Activated CD4-positive, CD25-positive, alpha-beta regulatory T cell treated with anti-CD3 and anti-CD28 coated beads, Interleukin-2, amount 50 U/mL, for 24 hours (primary cell): ENCODE data around the gene TRIM54.
A peak's percentile ranks its signal among the peaks of the same experiment; 100 is the strongest.
"Not testable (repeated sequence)": the region's sequence is repeated elsewhere in the genome, so short reads cannot be mapped to it uniquely, and the experiment has no call there.

Experiments used
- ATAC-seq, 2 donors: fragments of 150-1000 bp; cut with Tn5 transposase; one replicate each; pipeline ENCODE4 v1.10.0; 2021; ENCODE audit warnings: mild to moderate bottlenecking in 1 of 2, moderate library complexity in 1 of 2

TRIM54 gene

DNA sequence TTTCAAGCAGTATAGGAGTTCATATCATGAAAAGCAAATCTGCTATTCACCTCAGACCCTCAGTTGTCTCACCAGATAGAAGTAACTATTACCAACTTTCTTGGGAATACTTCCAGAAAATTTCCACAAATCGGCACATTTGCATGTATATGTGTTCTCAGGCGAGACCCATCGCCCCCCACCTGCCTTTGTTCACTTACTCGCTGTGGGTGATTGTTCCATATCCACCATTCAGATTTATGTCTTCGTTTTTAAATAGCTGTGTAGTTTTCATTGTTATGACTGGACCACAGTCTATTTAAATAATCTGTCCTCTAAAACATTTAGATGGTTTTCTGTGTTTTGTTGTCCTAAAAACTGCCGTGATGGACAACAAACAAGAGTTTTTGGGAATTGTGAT is 3.3 kb downstream of the TRIM54 start:
- ATAC-seq: no peak

DNA sequence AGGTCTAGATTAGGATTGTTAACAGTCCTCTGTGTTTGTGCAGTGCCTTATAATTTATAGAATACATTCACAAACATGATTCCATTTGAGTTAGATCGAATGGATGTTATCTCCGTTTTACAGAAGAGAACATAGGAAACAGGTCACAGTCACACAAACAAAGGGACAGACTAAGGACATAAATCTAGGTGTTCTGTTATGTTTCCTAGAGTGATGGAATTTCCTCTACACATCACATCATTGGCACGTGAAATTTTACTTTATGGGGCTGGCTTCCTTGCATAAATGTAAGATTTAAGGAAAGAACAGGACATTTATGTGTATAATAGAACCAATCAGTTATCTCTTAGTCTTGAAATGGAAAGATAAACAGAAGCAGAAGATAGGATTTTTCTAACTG is 6.4 kb downstream of the TRIM54 start:
- ATAC-seq: no peak

DNA sequence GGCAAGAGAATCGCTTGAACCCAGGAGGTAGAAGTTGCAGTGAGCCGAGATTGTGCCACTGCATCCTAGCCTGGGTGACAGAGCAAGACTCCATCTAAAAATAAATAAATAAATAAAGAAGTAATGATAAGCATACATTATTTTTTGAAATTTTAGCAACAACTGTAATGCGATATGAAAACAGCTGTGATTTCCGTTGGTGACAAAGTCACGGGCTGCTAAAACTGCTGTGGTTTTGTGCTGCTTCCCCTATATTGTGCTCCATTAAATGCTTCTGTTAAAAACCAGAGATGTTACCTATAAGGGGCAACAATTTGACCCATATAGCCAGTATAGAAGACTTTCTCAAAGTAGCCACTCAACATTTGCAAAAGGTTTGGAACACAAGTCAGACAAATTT is 8.3 kb downstream of the TRIM54 start:
- ATAC-seq: no peak

DNA sequence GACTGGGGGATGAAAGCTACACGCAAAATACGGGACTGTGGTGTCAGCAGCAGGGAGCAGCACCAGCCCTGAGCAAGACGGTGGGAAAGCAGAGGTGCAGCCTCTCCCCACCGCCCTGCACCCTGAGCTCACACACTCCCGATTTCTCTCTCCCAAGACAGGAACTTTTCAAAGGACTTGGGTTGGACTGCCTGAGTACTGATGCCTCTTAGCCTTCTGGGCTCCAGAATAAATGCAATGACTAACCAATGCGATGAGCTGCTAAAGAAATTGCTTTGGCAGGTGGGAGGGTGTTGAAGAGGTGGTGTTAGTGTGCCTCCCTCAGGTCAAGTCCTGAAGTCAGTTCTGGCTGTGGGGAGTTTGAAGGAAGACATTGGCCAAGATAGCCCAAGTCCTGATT is 9.6 kb downstream of the TRIM54 start:
- no peak for ATAC-seq

DNA sequence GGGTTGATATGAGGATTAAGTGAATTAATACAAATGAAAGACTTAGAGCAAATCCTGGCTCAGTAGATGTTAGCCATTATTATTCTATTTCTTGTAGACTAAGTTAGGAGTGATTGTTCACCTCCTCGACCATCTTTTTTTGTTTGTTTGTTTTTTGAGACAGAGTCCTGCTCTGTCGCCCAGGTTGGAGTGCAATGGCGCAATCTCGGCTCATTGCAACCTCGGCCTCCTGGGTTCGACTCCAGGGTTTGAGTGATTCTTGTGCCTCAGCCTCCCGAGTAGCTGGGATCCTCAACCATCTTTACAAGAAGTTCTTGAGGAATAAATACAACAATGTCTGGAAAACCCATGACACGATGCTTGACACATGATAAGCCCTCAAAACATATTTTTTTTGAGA is 12.7 kb downstream of the TRIM54 start:
- ATAC-seq: no peak

DNA sequence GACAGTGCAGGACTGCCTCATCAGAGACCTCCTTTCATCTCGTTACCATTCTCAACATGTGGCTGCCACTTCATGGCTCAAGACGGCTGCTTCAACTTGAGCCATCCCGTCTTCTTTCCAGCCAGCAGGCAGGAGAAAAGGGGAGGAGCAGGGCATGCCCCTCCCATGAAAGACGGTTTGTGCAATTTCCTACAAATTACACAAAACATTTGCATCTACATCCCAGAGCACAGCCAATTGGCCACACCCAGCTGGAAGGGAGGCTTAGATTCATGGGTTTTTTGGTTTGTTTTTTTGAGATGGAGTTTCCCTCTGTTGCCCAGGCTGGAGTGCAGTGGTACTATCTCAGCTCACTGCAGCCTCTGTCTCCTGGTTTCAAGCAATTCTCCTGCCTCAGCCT is 14.3 kb downstream of the TRIM54 start:
- no peak for ATAC-seq

DNA sequence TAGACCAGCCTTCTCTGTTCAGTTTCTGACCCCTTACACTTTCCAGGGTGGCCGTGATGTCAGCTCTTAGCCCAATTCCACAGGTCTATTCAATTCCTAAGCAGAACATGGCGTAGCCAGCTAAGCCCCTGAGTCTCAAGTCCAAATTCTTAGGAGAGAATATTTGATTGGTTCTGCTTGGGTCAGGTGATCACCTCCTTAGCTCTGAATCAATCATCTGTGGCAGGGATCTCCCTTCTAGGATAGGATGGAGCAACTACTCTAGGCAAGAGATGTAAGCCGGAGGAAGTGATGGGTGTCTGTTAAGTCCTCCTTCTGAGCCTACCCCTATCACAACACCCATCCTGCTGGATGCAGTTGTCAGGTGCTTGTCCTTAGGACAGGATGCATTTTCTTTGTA is 15.0 kb downstream of the TRIM54 start:
- no peak for ATAC-seq

DNA sequence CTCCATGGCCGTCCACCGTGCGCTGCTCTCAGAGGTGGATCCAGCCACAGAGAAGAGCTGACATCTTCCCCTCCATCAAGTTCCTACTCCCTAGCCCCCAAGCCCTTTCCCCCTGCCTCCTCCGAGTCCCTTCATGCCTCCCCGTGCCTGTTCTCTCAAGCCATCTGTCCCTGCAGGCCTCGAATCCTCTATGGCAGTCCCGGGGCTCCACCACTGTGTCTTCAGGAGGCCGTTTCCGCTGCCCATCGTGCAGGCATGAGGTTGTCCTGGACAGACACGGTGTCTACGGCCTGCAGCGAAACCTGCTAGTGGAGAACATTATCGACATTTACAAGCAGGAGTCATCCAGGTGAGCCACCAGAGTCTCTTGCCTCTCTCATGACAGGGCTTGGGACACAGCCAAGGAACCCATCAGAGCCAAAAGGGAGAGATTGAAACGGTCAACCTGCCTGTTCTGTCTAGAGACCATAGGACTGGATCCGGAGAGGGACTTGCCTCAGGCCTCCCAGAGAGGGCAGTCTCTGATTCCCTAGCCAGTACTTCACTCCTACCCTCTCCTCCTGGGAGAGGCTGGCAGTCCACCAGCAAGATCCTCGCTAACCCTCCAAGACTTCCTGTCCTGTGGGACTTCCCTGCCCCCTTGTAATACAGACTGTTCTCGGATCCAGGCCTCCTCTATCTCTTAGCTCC is 16.3 kb downstream of the TRIM54 start:
- no peak for ATAC-seq

DNA sequence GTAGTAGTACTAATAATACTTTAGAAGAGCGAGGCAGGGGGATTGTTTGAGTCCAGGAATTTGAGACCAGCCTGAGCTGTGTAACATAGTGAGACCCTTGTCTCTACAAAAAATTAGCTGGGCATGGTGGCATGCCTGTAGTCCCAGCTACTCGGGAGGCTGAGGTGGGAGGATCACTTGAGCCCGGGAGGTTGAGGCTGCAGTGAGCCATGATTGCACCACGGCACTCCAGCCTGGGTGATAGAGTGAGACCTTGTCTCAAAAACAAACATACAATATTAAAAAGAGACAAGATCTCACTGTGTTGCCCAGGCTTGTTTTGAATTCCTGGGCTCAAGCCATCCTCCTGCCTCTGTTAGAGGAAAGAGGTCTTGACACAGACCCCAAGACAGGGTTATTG is 18.4 kb downstream of the TRIM54 start:
- ATAC-seq: not testable (repeated sequence)

DNA sequence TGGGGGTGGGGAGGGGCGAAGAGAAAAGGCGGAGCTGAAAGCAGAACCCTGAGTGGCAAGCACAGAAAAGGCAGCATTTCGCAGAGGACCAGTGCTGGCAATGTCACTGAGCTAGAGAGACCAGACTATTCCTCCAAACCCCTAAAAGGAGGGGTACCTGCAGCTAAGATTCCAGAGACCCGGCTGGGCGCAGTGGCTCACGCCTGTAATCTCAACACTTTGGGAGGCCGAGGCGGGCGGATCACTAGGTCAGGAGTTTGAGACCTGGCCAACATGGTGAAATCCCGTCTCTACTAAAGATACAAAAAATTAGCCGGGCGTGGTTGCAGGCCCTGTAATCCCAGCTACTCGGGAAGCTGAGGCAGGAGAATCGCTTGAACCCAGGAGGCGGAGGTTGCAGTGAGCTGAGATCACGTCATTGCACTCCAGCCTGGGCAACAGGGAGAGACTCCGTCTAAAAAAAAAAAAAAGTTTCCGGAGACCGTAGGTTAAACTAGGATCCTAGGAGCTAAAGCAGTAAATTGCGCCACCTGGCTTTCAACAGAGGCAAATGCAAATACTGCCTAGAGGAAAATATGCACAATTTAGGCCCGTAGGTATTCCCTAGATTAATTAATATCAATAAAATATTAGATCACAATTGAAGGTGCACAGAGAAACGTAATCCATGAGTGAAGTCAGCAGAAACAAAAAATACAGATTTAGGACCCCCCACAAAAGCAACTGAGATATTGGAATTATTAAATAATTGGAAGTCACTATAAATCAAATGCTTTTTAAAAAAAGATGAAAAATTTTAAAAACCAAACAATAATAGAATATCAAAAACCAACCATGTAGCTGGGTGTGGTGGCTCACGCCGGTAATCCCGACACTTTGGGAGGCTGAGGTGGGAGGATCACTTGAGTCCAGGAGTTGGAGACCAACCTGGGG is 21.1 kb downstream of the TRIM54 start:
- ATAC-seq: peak; percentile 36 to 50

DNA sequence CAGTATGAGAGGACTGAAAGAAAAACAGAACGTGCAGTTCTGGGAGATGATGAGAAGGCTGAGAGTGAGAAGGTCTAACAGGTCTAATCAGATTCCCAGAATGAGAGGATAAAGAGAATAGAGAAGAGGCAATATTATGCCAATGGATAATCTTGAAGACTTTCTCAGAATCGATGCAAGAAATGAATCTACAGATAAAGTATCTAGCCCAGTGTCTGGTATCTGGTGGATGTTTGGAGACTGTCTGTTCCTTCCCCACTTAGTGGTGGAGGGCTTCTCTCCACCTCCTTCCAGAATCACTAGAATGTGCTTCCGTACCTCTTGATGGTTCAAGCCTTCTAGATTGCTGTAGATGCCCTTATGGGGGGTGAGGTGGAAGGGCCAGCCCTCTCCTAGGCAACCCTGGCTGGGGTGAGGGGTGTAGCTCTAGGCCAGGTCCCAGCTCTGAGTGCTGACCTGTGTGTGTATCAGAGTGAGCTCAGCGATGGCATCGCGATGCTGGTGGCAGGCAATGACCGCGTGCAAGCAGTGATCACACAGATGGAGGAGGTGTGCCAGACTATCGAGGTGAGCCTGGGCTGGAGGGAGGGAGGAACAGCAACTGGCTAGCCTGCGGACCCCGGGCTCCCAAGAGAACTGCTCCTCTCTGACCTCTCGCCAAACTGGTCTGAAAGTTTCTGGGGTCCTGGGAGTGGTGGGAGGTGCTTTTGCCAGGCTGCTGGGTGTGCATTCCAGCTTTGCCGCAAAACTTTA is 22.4 kb downstream of the TRIM54 start:
- ATAC-seq: no peak

DNA sequence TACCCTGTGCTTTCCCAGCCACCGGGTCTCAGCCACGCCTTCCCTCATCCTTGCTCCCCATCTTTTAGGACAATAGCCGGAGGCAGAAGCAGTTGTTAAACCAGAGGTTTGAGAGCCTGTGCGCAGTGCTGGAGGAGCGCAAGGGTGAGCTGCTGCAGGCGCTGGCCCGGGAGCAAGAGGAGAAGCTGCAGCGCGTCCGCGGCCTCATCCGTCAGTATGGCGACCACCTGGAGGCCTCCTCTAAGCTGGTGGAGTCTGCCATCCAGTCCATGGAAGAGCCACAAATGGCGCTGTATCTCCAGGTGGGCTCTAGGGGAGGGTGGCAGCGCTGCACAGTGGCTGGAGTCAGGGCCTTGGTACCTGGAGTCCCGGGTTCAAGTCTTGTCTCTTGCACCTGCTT is 23.3 kb downstream of the TRIM54 start:
- no peak for ATAC-seq

DNA sequence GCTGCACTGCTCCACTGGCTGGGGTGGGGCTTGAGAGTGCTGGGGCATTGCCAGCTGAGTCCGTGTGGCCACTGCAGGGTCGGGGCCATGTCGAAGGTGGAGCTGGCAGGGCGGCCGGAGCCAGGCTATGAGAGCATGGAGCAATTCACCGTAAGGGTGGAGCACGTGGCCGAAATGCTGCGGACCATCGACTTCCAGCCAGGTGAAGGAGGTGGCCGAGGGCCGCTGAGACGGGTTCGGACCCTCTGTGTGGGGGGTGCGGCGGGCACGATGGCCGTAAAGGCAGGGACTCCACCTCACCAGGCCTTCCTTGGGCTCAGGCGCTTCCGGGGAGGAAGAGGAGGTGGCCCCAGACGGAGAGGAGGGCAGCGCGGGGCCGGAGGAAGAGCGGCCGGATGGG is 23.9 kb downstream of the TRIM54 start:
- ATAC-seq: peak in 1 of 2 donors; percentile 33

DNA sequence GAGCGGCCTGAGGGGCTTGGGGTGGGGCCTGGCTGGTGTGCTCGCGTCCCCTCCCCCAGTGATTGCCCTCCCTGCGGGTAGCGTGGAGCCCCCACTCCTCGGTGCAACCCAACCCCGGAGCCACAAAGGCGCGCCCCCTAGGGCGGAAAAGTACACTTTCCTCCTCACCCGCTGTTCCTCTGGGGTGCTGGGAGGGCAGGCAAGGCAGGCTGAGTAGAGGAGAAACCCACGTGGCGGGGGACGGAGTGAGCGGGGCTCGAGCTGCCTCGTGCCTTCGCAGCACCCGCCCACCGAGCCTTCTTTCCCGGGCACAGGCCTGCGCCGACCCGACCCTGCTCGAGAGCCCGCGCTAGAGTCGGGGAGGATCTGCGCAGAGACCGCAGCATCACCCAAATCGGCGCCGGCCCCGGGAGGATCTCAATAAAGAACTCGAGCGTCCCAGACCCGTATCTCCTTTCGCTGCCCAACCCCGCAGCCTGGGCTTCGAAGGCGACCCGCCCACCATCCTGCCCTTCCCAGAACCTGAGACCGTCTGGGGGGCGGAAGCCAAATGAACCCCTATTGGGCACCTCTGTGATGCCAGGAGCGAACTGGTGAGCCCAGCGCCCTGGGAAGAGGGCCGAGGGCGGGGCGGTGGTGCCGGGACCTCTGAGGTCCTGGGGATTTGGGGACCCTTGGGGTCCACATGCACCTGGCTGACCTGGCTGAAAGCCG is 24.5 kb downstream of the TRIM54 start:
- peak; percentile 47 to 56 for ATAC-seq

DNA sequence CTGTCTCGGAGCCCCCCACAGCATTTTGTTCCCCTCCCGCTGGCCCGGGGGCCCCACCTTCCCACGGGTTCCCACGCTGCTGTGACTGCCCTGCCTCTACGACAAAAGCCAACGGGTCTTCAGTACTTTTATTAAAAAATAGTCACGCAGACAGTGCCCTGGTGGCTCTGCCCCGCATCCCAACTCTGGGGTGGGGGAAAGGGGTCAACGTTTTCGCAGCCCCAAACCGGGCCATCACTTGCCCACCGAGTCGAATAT is 25.0 kb downstream of the TRIM54 start:
- ATAC-seq: no peak

DNA sequence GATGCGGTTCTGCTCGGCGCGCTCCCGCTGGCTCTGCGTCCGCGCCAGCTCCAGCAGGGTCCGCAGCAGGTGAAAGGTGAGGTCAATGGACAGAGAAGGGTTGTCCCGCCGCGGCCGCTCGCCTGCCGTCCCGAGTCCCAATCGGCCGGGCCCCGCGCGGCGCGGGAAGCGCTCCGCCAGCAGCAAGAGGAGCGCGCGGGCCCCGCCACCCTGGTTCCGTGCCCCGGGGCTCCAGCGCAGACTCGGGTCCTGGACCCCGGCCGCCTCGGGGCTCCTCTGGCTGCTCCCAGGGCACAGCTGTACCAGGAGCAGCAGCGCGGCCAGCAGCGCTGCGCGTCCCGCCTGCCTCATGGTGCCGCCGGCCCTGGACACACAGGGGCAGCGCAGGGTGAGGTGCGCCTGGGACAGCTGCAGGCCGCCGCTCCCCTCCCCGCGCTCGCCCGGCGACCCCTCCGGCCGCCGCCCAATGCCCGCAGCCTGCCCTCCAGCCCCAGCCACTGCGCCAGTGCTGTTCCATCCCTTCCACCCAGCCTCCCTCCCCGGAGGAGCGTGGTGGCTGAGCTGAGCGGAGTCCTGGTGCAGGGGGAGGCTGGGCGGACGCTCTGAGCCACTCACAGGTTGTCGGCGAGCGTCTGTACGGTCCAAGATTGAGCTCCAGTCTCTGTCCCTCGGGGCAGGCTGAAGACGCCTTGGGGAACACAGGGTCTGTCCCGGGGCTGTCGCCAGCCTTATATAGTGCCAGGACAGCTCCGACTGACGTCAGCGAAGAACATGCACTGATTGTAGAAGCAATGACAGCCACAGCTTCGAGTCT is 25.5 kb downstream of the TRIM54 start:
- ATAC-seq: no peak

DNA sequence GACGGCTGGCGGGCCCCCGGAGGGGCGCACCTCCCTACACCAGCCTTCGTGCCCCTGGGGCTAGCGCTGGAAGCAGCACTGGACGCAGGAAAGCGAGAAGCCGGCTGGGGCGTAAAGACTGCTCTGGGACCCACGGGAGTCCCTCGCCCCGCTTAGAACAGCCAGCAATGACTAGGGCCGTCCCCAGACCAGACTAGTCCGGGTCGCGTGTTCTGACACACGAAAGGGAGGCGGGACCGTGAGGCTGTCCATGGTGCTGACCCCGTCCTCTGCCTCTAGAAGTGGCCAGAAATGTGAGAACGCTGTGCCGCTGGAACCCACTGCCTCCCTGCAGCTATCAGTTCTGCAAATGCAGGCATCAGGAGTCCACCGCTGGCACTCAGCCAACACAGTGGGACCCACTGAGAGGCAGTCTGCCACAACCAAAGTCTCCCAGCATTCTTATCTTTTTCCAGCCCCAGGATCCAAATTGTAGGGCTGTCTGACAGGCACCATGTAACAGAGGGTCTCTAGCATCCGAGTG is 26.2 kb downstream of the TRIM54 start, which contains the start of gene UCN:
Gene UCN (minus strand): TSS at position 87 of the 523 bp plus-strand sequence. CDS start 550 bp downstream, outside the sequence.
- ATAC-seq: no peak

DNA sequence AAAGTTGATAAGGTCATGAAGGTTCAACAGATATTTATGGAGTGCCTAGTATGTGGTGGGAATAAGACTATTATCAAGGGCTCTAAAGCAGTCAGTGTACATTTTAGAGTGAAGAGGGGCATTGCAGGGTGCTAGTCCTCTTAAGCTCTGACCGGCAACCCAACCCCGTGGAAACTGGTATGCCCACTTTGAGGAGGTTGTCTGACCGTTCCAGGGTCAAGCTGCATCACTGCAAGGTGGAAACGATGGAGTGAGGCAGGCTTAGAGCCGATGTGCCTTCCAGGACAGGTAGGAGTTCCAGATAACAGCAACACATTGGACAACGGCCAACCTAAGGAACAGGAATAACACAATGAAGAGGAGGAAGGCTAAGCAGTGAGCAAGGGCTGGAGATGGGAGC is 27.4 kb downstream of the TRIM54 start:
- no peak for ATAC-seq

DNA sequence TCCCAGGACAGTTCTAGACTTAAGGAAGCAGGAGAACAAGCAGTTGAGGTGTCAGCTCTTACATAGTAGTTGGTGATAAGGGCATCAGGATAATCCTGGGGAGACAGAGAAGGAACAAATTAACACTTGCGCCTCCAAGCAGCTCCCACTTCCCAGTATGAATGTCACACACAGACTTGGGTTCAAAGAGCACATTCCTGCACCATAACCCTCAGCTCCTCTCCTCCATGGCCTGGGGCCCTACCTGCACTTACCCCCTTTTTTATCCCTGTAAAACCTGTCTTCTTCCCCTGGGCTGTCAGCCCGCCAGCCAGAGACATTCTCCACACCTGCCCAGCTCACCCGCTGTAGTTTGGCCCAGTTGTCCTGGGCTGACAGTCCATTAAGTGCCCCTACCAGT is 29.9 kb downstream of the TRIM54 start:
- ATAC-seq: no peak

DNA sequence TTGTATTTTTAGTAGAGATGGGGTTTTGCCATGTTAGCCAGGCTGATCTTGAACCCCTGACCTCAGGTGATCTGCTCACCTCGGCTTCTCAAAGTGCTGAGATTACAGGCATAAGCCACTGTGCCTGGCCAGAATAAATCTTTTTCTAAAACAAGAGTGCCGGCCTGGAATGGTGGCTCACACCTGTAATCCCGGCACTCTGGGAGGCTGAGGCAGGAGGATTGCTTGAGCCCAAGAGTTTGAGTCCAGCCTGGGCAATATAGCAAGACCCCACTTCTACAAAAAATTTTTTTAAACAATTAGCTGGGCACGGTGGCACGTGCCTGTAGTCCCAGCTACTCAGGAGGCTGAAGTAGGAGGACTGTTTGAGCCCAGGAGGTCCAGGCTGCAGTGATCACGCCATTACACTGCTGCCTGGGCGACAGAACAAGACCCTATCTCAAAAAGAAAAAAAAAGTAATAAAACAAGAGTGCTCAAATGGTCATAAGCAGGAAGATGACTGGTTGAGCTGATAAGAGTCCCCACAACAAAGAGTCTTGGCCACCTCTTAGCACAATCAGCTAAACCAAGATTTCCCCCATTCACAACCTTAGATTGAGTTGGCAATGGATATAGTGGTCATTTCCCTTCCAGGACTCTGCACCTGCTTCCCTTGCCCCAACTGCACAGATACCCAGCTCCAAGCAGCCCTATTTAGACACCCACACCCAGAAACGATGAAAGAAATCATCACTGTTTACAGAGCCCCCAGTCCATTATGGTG is 31.8 kb downstream of the TRIM54 start:
- no peak for ATAC-seq

DNA sequence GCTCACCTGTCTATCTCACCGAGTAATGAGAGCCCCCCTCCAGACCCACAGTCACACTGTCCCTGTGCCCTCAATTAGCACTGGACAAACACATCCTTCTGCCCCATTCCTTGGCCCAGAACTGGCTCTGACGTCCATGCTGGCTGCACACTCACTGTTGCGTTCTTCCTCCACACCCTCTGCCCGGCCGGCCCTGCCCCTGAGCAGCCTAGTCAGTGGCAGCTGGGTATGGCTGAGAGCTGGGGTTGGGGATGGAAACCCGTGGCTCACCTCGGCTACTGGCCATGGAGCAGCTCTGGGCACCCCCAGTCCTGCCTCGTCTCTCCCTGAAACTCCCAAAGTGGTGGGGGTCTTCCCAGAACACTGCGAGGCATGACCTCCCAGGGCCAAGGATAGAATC is 32.5 kb downstream of the TRIM54 start:
- no peak for ATAC-seq
